Gastroesophageal sphincter (tissue), 3 donors: ENCODE results near the gene SLC25A45.
A peak's percentile ranks its signal among the peaks of the same experiment; 100 is the strongest.

Experiments
- EP300 ChIP-seq: sonication (generic); formaldehyde crosslinking; IDR thresholded peaks from one replicate; pipeline ENCODE4 v1.6.1; 2017; ENCODE audit warnings: antibody characterized with exemption, mild to moderate bottlenecking
- POLR2A ChIP-seq, 2 donors: fragments of 450-650 bp; IDR thresholded peaks; one replicate each; pipeline ENCODE4 v1.6.1; 2017; ENCODE audit warnings: antibody characterized with exemption in 2 of 2, mild to moderate bottlenecking in 2 of 2, moderate library complexity in 1 of 2
- POLR2AphosphoS5 ChIP-seq: sonication (generic); formaldehyde crosslinking; IDR thresholded peaks from one replicate; pipeline ENCODE4 v1.6.1; 2017; ENCODE audit warnings: antibody characterized with exemption
- TF ChIP-seq, protein P1 (sequence below), 4 experiments: fragments of 200-600 bp in 2 of 4; fragments of 450-650 bp in 2 of 4; sonication (generic) in 1 of 4; IDR thresholded peaks; one replicate each; pipeline ENCODE4 v1.5.1; 2017 to 2019; ENCODE audit warnings: antibody characterized with exemption in 4 of 4, mild to moderate bottlenecking in 2 of 4, moderate library complexity in 2 of 4

DNA sequence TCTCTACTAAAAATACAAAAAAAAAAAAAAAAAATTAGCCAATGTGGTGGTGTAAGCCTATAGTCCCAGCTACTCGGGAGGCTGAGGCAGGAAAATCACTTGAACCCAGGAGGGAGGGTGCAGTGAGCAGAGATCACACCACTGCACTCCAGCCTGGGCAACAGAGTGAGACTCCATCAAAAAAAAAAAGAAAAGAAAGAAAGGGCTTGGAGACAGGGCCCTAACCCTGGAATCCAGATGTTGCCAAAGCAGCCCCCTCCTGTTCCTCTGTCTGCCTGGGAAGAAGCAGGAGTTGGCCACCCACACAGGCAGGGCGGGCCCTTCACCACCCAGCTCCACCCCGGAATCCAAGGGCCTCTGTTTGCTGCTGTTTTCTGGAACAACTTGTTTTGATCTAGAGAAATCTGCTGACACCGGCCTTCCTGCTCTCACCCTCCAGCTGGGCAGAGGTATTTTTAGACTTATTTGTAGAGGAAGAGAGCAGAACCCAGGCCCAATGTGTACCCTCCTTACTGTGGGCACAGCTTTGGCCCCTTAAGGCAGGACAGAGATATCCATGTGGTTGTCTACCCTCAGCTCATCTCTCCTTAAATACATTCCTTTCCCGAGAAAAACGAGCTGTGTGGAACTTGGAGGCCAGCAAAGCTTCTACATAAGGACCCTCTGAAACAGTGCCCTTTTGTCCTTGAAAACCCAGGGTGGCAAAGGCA lies 37.5 kb upstream of the SLC25A45 start:
- TF ChIP-seq, protein P1, sequence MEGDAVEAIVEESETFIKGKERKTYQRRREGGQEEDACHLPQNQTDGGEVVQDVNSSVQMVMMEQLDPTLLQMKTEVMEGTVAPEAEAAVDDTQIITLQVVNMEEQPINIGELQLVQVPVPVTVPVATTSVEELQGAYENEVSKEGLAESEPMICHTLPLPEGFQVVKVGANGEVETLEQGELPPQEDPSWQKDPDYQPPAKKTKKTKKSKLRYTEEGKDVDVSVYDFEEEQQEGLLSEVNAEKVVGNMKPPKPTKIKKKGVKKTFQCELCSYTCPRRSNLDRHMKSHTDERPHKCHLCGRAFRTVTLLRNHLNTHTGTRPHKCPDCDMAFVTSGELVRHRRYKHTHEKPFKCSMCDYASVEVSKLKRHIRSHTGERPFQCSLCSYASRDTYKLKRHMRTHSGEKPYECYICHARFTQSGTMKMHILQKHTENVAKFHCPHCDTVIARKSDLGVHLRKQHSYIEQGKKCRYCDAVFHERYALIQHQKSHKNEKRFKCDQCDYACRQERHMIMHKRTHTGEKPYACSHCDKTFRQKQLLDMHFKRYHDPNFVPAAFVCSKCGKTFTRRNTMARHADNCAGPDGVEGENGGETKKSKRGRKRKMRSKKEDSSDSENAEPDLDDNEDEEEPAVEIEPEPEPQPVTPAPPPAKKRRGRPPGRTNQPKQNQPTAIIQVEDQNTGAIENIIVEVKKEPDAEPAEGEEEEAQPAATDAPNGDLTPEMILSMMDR (IDR thresholded peaks at IDR 0.05), result no peak
- peak; percentile 49 for TF ChIP-seq EP300
- peak; percentile 38 to 59 for TF ChIP-seq POLR2A (IDR thresholded peaks at IDR 0.05)
- TF ChIP-seq POLR2AphosphoS5, result peak; percentile 96
